ENCODE results near the gene CISD3.

CISD3 gene

DNA sequence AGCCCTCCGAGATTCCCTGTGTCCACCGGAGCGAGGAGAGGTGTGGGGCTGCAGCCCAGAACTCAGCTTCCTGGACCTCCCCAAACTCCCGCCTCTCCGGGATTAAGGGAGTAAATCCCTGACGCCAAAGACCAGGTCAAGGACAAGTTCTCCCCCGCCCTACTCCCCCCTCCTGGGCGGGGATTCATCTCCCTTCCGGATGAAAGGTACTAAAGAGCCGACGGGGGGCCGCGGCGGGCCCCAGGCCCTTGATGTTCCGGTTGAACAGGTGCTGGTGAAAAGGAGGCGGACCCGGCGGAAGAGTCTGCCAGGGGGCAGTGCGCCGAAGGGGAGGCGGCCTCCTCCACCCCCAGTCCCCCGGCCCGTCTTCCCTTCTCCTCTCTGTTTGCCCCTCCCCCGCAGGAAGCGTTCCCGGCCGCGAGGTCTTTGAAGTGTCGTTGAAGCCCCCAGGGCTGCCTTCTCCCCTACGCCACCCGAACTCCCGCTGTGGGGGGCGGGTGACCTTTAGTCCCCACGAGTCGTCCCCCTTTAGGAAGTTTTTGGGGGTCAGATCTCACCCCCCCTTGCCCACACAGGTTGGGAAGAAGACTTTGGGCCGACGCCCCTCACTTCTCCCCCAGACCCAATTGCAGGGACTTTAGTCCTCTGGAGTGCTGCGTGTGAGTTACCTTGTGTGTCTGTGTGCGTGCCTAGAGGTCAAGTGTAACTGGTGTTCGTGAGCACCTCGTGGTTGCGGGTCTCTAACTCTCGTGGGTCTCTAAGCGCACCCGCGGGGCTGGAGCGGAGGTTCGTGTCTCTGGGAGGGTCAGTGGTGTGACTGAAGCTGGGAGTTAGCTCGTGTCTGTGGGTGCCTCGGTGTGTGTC, 26.2 kb upstream of the CISD3 start (continued):
- TF ChIP-seq, protein P1, sequence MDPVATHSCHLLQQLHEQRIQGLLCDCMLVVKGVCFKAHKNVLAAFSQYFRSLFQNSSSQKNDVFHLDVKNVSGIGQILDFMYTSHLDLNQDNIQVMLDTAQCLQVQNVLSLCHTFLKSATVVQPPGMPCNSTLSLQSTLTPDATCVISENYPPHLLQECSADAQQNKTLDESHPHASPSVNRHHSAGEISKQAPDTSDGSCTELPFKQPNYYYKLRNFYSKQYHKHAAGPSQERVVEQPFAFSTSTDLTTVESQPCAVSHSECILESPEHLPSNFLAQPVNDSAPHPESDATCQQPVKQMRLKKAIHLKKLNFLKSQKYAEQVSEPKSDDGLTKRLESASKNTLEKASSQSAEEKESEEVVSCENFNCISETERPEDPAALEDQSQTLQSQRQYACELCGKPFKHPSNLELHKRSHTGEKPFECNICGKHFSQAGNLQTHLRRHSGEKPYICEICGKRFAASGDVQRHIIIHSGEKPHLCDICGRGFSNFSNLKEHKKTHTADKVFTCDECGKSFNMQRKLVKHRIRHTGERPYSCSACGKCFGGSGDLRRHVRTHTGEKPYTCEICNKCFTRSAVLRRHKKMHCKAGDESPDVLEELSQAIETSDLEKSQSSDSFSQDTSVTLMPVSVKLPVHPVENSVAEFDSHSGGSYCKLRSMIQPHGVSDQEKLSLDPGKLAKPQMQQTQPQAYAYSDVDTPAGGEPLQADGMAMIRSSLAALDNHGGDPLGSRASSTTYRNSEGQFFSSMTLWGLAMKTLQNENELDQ (tag by site-specific recombination; IDR thresholded peaks at IDR 0.05; ENCODE audit: low read depth) = no peak
- TF ChIP-seq, protein P2, sequence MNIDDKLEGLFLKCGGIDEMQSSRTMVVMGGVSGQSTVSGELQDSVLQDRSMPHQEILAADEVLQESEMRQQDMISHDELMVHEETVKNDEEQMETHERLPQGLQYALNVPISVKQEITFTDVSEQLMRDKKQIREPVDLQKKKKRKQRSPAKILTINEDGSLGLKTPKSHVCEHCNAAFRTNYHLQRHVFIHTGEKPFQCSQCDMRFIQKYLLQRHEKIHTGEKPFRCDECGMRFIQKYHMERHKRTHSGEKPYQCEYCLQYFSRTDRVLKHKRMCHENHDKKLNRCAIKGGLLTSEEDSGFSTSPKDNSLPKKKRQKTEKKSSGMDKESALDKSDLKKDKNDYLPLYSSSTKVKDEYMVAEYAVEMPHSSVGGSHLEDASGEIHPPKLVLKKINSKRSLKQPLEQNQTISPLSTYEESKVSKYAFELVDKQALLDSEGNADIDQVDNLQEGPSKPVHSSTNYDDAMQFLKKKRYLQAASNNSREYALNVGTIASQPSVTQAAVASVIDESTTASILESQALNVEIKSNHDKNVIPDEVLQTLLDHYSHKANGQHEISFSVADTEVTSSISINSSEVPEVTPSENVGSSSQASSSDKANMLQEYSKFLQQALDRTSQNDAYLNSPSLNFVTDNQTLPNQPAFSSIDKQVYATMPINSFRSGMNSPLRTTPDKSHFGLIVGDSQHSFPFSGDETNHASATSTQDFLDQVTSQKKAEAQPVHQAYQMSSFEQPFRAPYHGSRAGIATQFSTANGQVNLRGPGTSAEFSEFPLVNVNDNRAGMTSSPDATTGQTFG (tag by site-specific recombination; IDR thresholded peaks at IDR 0.05; ENCODE audit: borderline replicate concordance) = no peak
- TF ChIP-seq GLIS1 (tag by site-specific recombination; IDR thresholded peaks at IDR 0.05) (peak; percentile 90), ZNF837 (tag by site-specific recombination; IDR thresholded peaks at IDR 0.05) (no peak), ZIC2 (tag by site-specific recombination; IDR thresholded peaks at IDR 0.05) (peak; percentile 81), ZBTB10 (tag by site-specific recombination; IDR thresholded peaks at IDR 0.05) (peak; percentile 96; the same call in 1 of the 2 replicates), ZNF335 (tag by site-specific recombination; conservative IDR thresholded peaks at IDR 0.05) (peak; percentile 77), ZNF600 (tag by site-specific recombination; IDR thresholded peaks at IDR 0.05) (peak; percentile 66; the same call in 1 of the 2 replicates), ZNF530 (tag by site-specific recombination; IDR thresholded peaks at IDR 0.05; ENCODE audit: low read depth) (no peak), ZNF155 (tag by site-specific recombination; IDR thresholded peaks at IDR 0.05) (no peak), GLI4 (tag by site-specific recombination; IDR thresholded peaks at IDR 0.05) (no peak; the same call in 1 of the 2 replicates), ZNF354C (tag by site-specific recombination; IDR thresholded peaks at IDR 0.05; ENCODE audit: borderline replicate concordance, low read depth) (no peak), ZNF280C (tag by site-specific recombination; IDR thresholded peaks at IDR 0.05) (no peak), REPIN1 (tag by site-specific recombination; IDR thresholded peaks at IDR 0.05; ENCODE audit: low read depth) (no peak), ZFHX2 (tag by site-specific recombination; conservative IDR thresholded peaks at IDR 0.05) (peak; percentile 90), AEBP2 (tag by site-specific recombination; IDR thresholded peaks at IDR 0.05; ENCODE audit: borderline replicate concordance) (no peak), ZNF266 (tag by site-specific recombination; IDR thresholded peaks at IDR 0.05; ENCODE audit: low read depth) (no peak), ATF2 (tag by site-specific recombination; IDR thresholded peaks at IDR 0.05; ENCODE audit: low read depth) (no peak), PRDM4 (tag by site-specific recombination; IDR thresholded peaks at IDR 0.05) (0 out of 2 replicates have a peak, but pooled peaks have one; percentile 42)

Measured in HEK293 (cell line).